ENCODE results near the gene FCAMR. TPM values are rescaled to one million over a fixed set of nuclear protein-coding genes. Genes with fewer than 3 reads are reported as not detected.

Gene FCAMR
- total RNA-seq, 1 experiment from 2014 or later = not detected

DNA sequence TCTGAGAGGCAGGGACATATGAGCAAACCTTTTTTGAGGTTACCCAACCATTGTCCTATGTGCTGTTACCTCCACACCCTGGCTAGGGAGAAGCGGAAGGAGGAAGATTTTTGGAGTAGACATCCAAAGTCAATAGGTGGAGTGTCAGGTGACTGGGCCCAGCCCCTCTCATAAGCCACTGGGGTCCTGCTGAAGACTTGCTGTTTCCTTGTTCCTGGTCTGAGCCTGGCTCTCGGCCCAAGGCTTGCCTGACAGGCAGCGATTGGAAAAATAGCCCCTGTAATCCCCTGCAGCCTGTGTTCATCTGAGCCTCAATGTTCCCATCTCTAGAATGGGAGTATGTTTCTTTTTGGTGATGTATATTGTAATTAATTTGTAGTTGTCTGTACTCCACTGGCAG, 17.1 kb downstream of the FCAMR start (continued):
- TF ChIP-seq, protein P1, sequence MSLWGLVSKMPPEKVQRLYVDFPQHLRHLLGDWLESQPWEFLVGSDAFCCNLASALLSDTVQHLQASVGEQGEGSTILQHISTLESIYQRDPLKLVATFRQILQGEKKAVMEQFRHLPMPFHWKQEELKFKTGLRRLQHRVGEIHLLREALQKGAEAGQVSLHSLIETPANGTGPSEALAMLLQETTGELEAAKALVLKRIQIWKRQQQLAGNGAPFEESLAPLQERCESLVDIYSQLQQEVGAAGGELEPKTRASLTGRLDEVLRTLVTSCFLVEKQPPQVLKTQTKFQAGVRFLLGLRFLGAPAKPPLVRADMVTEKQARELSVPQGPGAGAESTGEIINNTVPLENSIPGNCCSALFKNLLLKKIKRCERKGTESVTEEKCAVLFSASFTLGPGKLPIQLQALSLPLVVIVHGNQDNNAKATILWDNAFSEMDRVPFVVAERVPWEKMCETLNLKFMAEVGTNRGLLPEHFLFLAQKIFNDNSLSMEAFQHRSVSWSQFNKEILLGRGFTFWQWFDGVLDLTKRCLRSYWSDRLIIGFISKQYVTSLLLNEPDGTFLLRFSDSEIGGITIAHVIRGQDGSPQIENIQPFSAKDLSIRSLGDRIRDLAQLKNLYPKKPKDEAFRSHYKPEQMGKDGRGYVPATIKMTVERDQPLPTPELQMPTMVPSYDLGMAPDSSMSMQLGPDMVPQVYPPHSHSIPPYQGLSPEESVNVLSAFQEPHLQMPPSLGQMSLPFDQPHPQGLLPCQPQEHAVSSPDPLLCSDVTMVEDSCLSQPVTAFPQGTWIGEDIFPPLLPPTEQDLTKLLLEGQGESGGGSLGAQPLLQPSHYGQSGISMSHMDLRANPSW (CRISPR knock-in tag; conservative IDR thresholded peaks at IDR 0.05; ENCODE audit: low read depth) = no peak

GRCh38 chr1:206952171-206952570, 18.1 kb downstream of the FCAMR start:
- no peak for ATAC-seq
- POLR2A ChIA-PET = no interaction called here

More at GRCh38 chr1:206952171-206952570, 18.1 kb downstream of the FCAMR start:
- Mint-ChIP-seq H3K27ac (no peak overlapping the region), H3K4me3 (no peak overlapping the region), H3K4me1 (no peaks in the 10 kb centered on the region), H3K36me3 (no peaks in the 10 kb centered on the region), H3K9me3 (peaks cover 11% of the 10 kb centered on the region), H3K27me3 (ENCODE audit: low read depth) (peaks cover 4% of the 10 kb centered on the region)
- CTCF ChIA-PET = interaction anchor here (1.2 to 2.3 kb wide), 4 partner anchors 17 to 40 kb away, joined by 3 to 9 read pairs (median 6); no protein-coding TSS in a partner anchor
- DNase-seq (ENCODE audit: low spot score) = no peak
- TF ChIP-seq RORB (CRISPR knock-in tag; IDR thresholded peaks at IDR 0.05) (no peak), NR2C2 (CRISPR knock-in tag; IDR thresholded peaks at IDR 0.05) (no peak), JAZF1 (CRISPR knock-in tag; IDR thresholded peaks at IDR 0.05) (no peak), MLX (CRISPR knock-in tag; IDR thresholded peaks at IDR 0.05) (no peak), NFATC4 (CRISPR knock-in tag; IDR thresholded peaks at IDR 0.05) (no peak), USF2 (CRISPR knock-in tag; IDR thresholded peaks at IDR 0.05) (no peak), ZNF512 (CRISPR knock-in tag; IDR thresholded peaks at IDR 0.05; ENCODE audit: borderline replicate concordance) (no peak), IRF1 (CRISPR knock-in tag; IDR thresholded peaks at IDR 0.05) (no peak), E2F4 (CRISPR knock-in tag; IDR thresholded peaks at IDR 0.05; ENCODE audit: borderline replicate concordance, low read depth) (no peak), CBFB (CRISPR knock-in tag; IDR thresholded peaks at IDR 0.05; ENCODE audit: low read depth) (no peak), AFF4 (CRISPR knock-in tag; IDR thresholded peaks at IDR 0.05; ENCODE audit: borderline replicate concordance) (no peak), ZNF396 (CRISPR knock-in tag; IDR thresholded peaks at IDR 0.05; ENCODE audit: borderline replicate concordance) (no peak), HMGA2 (CRISPR knock-in tag; IDR thresholded peaks at IDR 0.05) (no peak)
- TF ChIP-seq, protein P2, sequence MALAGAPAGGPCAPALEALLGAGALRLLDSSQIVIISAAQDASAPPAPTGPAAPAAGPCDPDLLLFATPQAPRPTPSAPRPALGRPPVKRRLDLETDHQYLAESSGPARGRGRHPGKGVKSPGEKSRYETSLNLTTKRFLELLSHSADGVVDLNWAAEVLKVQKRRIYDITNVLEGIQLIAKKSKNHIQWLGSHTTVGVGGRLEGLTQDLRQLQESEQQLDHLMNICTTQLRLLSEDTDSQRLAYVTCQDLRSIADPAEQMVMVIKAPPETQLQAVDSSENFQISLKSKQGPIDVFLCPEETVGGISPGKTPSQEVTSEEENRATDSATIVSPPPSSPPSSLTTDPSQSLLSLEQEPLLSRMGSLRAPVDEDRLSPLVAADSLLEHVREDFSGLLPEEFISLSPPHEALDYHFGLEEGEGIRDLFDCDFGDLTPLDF (CRISPR knock-in tag; IDR thresholded peaks at IDR 0.05) = no peak
- TF ChIP-seq, protein P3, sequence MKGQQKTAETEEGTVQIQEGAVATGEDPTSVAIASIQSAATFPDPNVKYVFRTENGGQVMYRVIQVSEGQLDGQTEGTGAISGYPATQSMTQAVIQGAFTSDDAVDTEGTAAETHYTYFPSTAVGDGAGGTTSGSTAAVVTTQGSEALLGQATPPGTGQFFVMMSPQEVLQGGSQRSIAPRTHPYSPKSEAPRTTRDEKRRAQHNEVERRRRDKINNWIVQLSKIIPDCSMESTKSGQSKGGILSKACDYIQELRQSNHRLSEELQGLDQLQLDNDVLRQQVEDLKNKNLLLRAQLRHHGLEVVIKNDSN (CRISPR knock-in tag; IDR thresholded peaks at IDR 0.05) = no peak
- TF ChIP-seq, protein P4, sequence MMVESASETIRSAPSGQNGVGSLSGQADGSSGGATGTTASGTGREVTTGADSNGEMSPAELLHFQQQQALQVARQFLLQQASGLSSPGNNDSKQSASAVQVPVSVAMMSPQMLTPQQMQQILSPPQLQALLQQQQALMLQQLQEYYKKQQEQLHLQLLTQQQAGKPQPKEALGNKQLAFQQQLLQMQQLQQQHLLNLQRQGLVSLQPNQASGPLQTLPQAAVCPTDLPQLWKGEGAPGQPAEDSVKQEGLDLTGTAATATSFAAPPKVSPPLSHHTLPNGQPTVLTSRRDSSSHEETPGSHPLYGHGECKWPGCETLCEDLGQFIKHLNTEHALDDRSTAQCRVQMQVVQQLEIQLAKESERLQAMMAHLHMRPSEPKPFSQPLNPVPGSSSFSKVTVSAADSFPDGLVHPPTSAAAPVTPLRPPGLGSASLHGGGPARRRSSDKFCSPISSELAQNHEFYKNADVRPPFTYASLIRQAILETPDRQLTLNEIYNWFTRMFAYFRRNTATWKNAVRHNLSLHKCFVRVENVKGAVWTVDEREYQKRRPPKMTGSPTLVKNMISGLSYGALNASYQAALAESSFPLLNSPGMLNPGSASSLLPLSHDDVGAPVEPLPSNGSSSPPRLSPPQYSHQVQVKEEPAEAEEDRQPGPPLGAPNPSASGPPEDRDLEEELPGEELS (CRISPR knock-in tag; IDR thresholded peaks at IDR 0.05) = no peak
- TF ChIP-seq, protein P5, sequence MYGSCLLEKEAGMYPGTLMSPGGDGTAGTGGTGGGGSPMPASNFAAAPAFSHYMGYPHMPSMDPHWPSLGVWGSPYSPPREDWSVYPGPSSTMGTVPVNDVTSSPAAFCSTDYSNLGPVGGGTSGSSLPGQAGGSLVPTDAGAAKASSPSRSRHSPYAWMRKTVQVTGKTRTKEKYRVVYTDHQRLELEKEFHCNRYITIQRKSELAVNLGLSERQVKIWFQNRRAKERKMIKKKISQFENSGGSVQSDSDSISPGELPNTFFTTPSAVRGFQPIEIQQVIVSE (CRISPR knock-in tag; IDR thresholded peaks at IDR 0.05; ENCODE audit: borderline replicate concordance) = no peak

All from WTC11 (cell line).